Left ventricle myocardium inferior (tissue), 1 donor: ENCODE data around the gene ASNS. TPM values are rescaled to one million over a fixed set of nuclear protein-coding genes. Genes with fewer than 3 reads are reported as not detected.

ENCODE experiments used
- DNase-seq: peaks from one replicate; pipeline ENCODE4 v3.0.0-alpha.2; 2020
- H3K27ac ChIP-seq: fragments of 200-600 bp; replicated peaks from 2 replicates; pipeline ENCODE4 v1.8.0; 2021
- H3K27me3 ChIP-seq: fragments of 200-600 bp; 2 replicates; pipeline ENCODE4 v1.8.0; 2021; ENCODE audit warnings: low read depth
- H3K36me3 ChIP-seq: fragments of 200-600 bp; 2 replicates; pipeline ENCODE4 v1.8.0; 2021
- H3K4me1 ChIP-seq: fragments of 200-600 bp; 2 replicates; pipeline ENCODE4 v1.8.0; 2021
- H3K4me3 ChIP-seq: fragments of 200-600 bp; 2 replicates; pipeline ENCODE4 v1.8.0; 2021; ENCODE audit warnings: mild to moderate bottlenecking, moderate library complexity
- H3K9me3 ChIP-seq: fragments of 200-600 bp; replicated peaks from 2 replicates; pipeline ENCODE4 v1.8.0; 2021
- CTCF ChIP-seq: fragments of 200-600 bp; IDR thresholded peaks from 2 replicates; pipeline ENCODE4 v1.8.0; 2021; ENCODE audit warnings: antibody characterized with exemption, mild to moderate bottlenecking, borderline replicate concordance
- intact Hi-C: fragments of 100-400 bp; cut with micrococcal nuclease; formaldehyde crosslinking; loops from one replicate; pipeline ENCODE4 v1.11.0; 2022
- total RNA-seq: library from RNA; stranded (reverse); fragmentation: NEBNext Ultra II Directional; extraction: Animal tissue kit (Norgen Biotek cat#: 25700); gene quantifications from one replicate; pipeline ENCODE4 v1.2.1, GENCODE V29; 2021
- donor health status: DM: no; HTN: yes; CAD: no; lungs with severe emphysema.

ASNS gene
- total RNA-seq, 1 donor from 2014 or later, result 6.7 TPM

- Histone ChIP-seq H3K9me3 (peaks cover 4% of the 10 kb centered on the region), H3K36me3 (no peaks in the 10 kb centered on the region), H3K27me3 (peaks cover 5% of the 10 kb centered on the region), H3K4me1 (no peaks in the 10 kb centered on the region), H3K4me3 (no peak overlapping the region), H3K27ac (no peak overlapping the region)
- TF ChIP-seq CTCF, result no peak
- DNase-seq, result no peak
- intact Hi-C loops, result no loop called here
Measured at GRCh38 chr7:97819161-97819560, 53.0 kb downstream of the ASNS start.

GRCh38 chr7:97818066-97818663 is 54.0 kb downstream of the ASNS start:
- DNase-seq, result no peak
- no peak for TF ChIP-seq CTCF
- no peak overlapping the region for H3K4me3 ChIP-seq
- H3K4me1 ChIP-seq, result no peaks in the 10 kb centered on the region
- no peak overlapping the region for H3K27ac ChIP-seq
- intact Hi-C loops, result no loop called here
- H3K36me3 ChIP-seq, result no peaks in the 10 kb centered on the region
- H3K9me3 ChIP-seq, result peaks cover 4% of the 10 kb centered on the region
- no peaks in the 10 kb centered on the region for H3K27me3 ChIP-seq

Other genes with a start within 250 kb of the ASNS start
- not detected for gene TAC1, start 140.3 kb downstream of the ASNS start, total RNA-seq
- not detected for gene OCM2, start 117.8 kb upstream of the ASNS start, total RNA-seq
- gene LMTK2, start 234.5 kb upstream of the ASNS start, total RNA-seq, result 26.9 TPM